GM10248 (cell line): ENCODE results near the gene CEP68.

ENCODE experiments used
- CTCF ChIA-PET: fragments of 300-600 bp; sonication (Branson Sonifier 250); formaldehyde crosslinking; extraction: SDS; loops from one replicate; lab custom pipeline; 2021; ENCODE audit warnings: antibody characterized with exemption; lab: Yijun Ruan, JAX
- POLR2A ChIA-PET: fragments of 350-650 bp; sonication (Branson Sonifier 250); formaldehyde crosslinking; extraction: SDS; loops from one replicate; lab custom pipeline; 2020; ENCODE audit warnings: antibody characterized with exemption; lab: Yijun Ruan, JAX
- DNase-seq: peaks from one replicate; pipeline ENCODE4 v3.0.0; 2012; ENCODE audit errors: extremely low spot score
- CTCF ChIP-seq: IDR thresholded peaks from 2 replicates; pipeline ENCODE4 v1.5.1; 2012; ENCODE audit warnings: mild to moderate bottlenecking, low read depth; ENCODE audit errors: extremely low read depth, missing control alignments, control extremely low read depth

CEP68 gene

GRCh38 chr2:65103013-65103715 is 46.9 kb downstream of the CEP68 start:
- no peak for DNase-seq
- no peak for TF ChIP-seq CTCF
- ChIA-PET CTCF (no interaction called here), POLR2A (no interaction called here)

- CTCF ChIA-PET: interaction anchor here (1.0 to 1.6 kb wide), 3 partner anchors 8 to 56 kb away, joined by 3 to 4 read pairs (median 3); no protein-coding TSS in a partner anchor
- POLR2A ChIA-PET: no interaction called here
- TF ChIP-seq CTCF: no peak
- no peak for DNase-seq
Observed at GRCh38 chr2:65107530-65107929, 51.3 kb downstream of the CEP68 start.

- no peak for DNase-seq
- CTCF ChIA-PET: interaction anchor here (1.1 kb wide), 1 partner anchor 14 kb away, joined by 6 read pairs; no protein-coding TSS in a partner anchor
- POLR2A ChIA-PET: no interaction called here
- no peak for TF ChIP-seq CTCF
Observed at GRCh38 chr2:65108780-65109179, 52.6 kb downstream of the CEP68 start.

GRCh38 chr2:65112633-65113032 is 56.4 kb downstream of the CEP68 start:
- POLR2A ChIA-PET: interaction anchor here (0.9 kb wide), 1 partner anchor 8 kb away, joined by 4 read pairs; no protein-coding TSS in a partner anchor
- CTCF ChIA-PET: interaction anchor here (1.0 to 2.4 kb wide), 2 partner anchors 17 kb away, joined by 3 to 10 read pairs; partner anchors contain the start of gene RAB1A

GRCh38 chr2:65113229-65113628 is 57.0 kb downstream of the CEP68 start:
- no peak for TF ChIP-seq CTCF
- POLR2A ChIA-PET: no interaction called here
- CTCF ChIA-PET: interaction anchor here (2.4 kb wide), 1 partner anchor 17 kb away, joined by 10 read pairs; the partner anchor contains the start of gene RAB1A
- DNase-seq: no peak

More at GRCh38 chr2:65112633-65113032, 56.4 kb downstream of the CEP68 start:
- DNase-seq: no peak
- no peak for TF ChIP-seq CTCF

GRCh38 chr2:65113816-65114215 is 57.6 kb downstream of the CEP68 start:
- DNase-seq: no peak
- no peak for TF ChIP-seq CTCF
- POLR2A ChIA-PET: interaction anchor here (0.5 kb wide), 1 partner anchor 12 kb away, joined by 4 read pairs; no protein-coding TSS in a partner anchor
- CTCF ChIA-PET: interaction anchor here (0.9 to 2.4 kb wide), 2 partner anchors 16 to 49 kb away, joined by 3 to 10 read pairs; partner anchors contain the start of gene RAB1A
